GM21619 (cell line): Measurements from ENCODE around the gene NDUFV2.
A peak's percentile ranks its signal among the peaks of the same experiment; 100 is the strongest.

ENCODE experiments used
- ATAC-seq: cut with Tn5 transposase; IDR thresholded peaks from one replicate; pipeline ENCODE4 v1.9.1; 2021; ENCODE audit not compliant: unreplicated experiment

The NDUFV2 gene

GRCh38 chr18:9113468-9114149 is 11.1 kb downstream of the NDUFV2 start:
- ATAC-seq = no peak

GRCh38 chr18:9115984-9116383 is 13.5 kb downstream of the NDUFV2 start:
- ATAC-seq = no peak

- no peak for ATAC-seq
Observed at GRCh38 chr18:9117980-9118841, 15.7 kb downstream of the NDUFV2 start.

GRCh38 chr18:9120796-9121195 is 18.3 kb downstream of the NDUFV2 start:
- no peak for ATAC-seq

- ATAC-seq = no peak
Observed at GRCh38 chr18:9123520-9123919, 21.0 kb downstream of the NDUFV2 start.

GRCh38 chr18:9124824-9125223 is 22.3 kb downstream of the NDUFV2 start:
- ATAC-seq = no peak

GRCh38 chr18:9126337-9126736 is 23.8 kb downstream of the NDUFV2 start:
- ATAC-seq = no peak

- ATAC-seq = no peak
Observed at GRCh38 chr18:9130195-9130594, 27.7 kb downstream of the NDUFV2 start.

GRCh38 chr18:9130806-9131205 is 28.3 kb downstream of the NDUFV2 start:
- ATAC-seq = no peak

GRCh38 chr18:9132628-9133027 is 30.1 kb downstream of the NDUFV2 start:
- ATAC-seq = no peak

- no peak for ATAC-seq
Observed at GRCh38 chr18:9133225-9133624, 30.7 kb downstream of the NDUFV2 start.

- no peak for ATAC-seq
Observed at GRCh38 chr18:9135081-9135911, 32.8 kb downstream of the NDUFV2 start.

GRCh38 chr18:9135912-9136314 is 33.4 kb downstream of the NDUFV2 start:
- ATAC-seq = peak; percentile 18

- ATAC-seq = peak; percentile 64
Observed at GRCh38 chr18:9136315-9137155, 34.0 kb downstream of the NDUFV2 start, which contains the start of gene ANKRD12. ANKRD12 (plus strand) TSS chr18:9136781; CDS start chr18:9182433, 45,652 bp downstream.

- ATAC-seq = peak; percentile 33
Observed at GRCh38 chr18:9137168-9138066, 34.9 kb downstream of the NDUFV2 start.

- no peak for ATAC-seq
Observed at GRCh38 chr18:9139400-9140039, 37.0 kb downstream of the NDUFV2 start.

- no peak for ATAC-seq
Observed at GRCh38 chr18:9140381-9140780, 37.9 kb downstream of the NDUFV2 start.

GRCh38 chr18:9140984-9141383 is 38.5 kb downstream of the NDUFV2 start:
- no peak for ATAC-seq

- ATAC-seq = no peak
Observed at GRCh38 chr18:9146224-9146623, 43.7 kb downstream of the NDUFV2 start.
